ENCODE measurements around the gene TMEM185B.

The TMEM185B gene

GRCh38 chr2:120269076-120269744, 46.0 kb upstream of the TMEM185B start:
- no peak for TF ChIP-seq CEBPB (IDR thresholded peaks at IDR 0.05)
- no peak for TF ChIP-seq YY1 (IDR thresholded peaks at IDR 0.05; ENCODE audit: low read depth)
- TF ChIP-seq, protein P1, sequence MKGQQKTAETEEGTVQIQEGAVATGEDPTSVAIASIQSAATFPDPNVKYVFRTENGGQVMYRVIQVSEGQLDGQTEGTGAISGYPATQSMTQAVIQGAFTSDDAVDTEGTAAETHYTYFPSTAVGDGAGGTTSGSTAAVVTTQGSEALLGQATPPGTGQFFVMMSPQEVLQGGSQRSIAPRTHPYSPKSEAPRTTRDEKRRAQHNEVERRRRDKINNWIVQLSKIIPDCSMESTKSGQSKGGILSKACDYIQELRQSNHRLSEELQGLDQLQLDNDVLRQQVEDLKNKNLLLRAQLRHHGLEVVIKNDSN (IDR thresholded peaks at IDR 0.05): no peak
- TF ChIP-seq MAX (IDR thresholded peaks at IDR 0.05): no peak
- TF ChIP-seq FOXM1 (IDR thresholded peaks at IDR 0.05; ENCODE audit: borderline replicate concordance, low read depth): no peak
- no peak for TF ChIP-seq EGR1 (IDR thresholded peaks at IDR 0.05)
- no peak for TF ChIP-seq NFIC (IDR thresholded peaks at IDR 0.05)
- TF ChIP-seq EP300 (IDR thresholded peaks at IDR 0.05; ENCODE audit: borderline replicate concordance): no peak
- TF ChIP-seq, protein P2, sequence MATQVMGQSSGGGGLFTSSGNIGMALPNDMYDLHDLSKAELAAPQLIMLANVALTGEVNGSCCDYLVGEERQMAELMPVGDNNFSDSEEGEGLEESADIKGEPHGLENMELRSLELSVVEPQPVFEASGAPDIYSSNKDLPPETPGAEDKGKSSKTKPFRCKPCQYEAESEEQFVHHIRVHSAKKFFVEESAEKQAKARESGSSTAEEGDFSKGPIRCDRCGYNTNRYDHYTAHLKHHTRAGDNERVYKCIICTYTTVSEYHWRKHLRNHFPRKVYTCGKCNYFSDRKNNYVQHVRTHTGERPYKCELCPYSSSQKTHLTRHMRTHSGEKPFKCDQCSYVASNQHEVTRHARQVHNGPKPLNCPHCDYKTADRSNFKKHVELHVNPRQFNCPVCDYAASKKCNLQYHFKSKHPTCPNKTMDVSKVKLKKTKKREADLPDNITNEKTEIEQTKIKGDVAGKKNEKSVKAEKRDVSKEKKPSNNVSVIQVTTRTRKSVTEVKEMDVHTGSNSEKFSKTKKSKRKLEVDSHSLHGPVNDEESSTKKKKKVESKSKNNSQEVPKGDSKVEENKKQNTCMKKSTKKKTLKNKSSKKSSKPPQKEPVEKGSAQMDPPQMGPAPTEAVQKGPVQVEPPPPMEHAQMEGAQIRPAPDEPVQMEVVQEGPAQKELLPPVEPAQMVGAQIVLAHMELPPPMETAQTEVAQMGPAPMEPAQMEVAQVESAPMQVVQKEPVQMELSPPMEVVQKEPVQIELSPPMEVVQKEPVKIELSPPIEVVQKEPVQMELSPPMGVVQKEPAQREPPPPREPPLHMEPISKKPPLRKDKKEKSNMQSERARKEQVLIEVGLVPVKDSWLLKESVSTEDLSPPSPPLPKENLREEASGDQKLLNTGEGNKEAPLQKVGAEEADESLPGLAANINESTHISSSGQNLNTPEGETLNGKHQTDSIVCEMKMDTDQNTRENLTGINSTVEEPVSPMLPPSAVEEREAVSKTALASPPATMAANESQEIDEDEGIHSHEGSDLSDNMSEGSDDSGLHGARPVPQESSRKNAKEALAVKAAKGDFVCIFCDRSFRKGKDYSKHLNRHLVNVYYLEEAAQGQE (IDR thresholded peaks at IDR 0.05; ENCODE audit: low read depth): no peak
- no peak for TF ChIP-seq TCF12 (IDR thresholded peaks at IDR 0.05; ENCODE audit: low read depth)
- no peak for TF ChIP-seq TEAD4 (IDR thresholded peaks at IDR 0.05)
- TF ChIP-seq CREB1 (IDR thresholded peaks at IDR 0.05; ENCODE audit: low read depth): no peak
- no peak for TF ChIP-seq TAF1 (IDR thresholded peaks at IDR 0.05; ENCODE audit: low read depth)
- no peak for TF ChIP-seq RAD21 (IDR thresholded peaks at IDR 0.05; ENCODE audit: low read depth)

DNA sequence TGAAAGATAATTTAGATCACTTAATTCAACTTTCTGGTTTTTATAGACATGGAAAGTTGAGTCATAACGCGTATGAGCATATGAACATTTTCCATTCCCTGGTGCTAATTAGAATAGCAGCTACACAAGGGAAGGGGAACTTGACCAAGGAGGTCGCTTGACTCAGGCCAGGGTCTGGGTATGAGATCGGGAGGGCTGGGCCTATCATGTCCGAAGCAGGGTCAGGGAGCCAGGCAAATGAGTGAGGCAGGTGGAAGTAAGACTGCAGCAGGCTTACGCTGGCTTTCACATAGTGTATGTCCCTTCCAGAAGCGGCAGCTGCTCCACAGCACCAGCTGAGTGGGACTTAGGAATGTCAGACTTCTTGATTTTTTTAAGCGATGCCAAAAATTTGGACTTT, 44.1 kb upstream of the TMEM185B start:
- TF ChIP-seq ZBTB7A (IDR thresholded peaks at IDR 0.05; ENCODE audit: low read depth): no peak
- TF ChIP-seq NFIC (IDR thresholded peaks at IDR 0.05): no peak
- no peak for TF ChIP-seq CREB1 (IDR thresholded peaks at IDR 0.05; ENCODE audit: low read depth)
- TF ChIP-seq TCF12 (IDR thresholded peaks at IDR 0.05; ENCODE audit: low read depth): no peak
- no peak for TF ChIP-seq TEAD4 (IDR thresholded peaks at IDR 0.05)
- TF ChIP-seq, protein P1 (IDR thresholded peaks at IDR 0.05): no peak
- TF ChIP-seq, protein P2 (IDR thresholded peaks at IDR 0.05; ENCODE audit: low read depth): no peak
- no peak for TF ChIP-seq TAF1 (IDR thresholded peaks at IDR 0.05; ENCODE audit: low read depth)
- TF ChIP-seq EP300 (IDR thresholded peaks at IDR 0.05; ENCODE audit: borderline replicate concordance): no peak
- TF ChIP-seq CEBPB (IDR thresholded peaks at IDR 0.05): no peak
- TF ChIP-seq EGR1 (IDR thresholded peaks at IDR 0.05): no peak
- TF ChIP-seq MAX (IDR thresholded peaks at IDR 0.05): no peak
- TF ChIP-seq RAD21 (IDR thresholded peaks at IDR 0.05; ENCODE audit: low read depth): no peak
- no peak for TF ChIP-seq FOXM1 (IDR thresholded peaks at IDR 0.05; ENCODE audit: borderline replicate concordance, low read depth)
- no peak for TF ChIP-seq YY1 (IDR thresholded peaks at IDR 0.05; ENCODE audit: low read depth)

DNA sequence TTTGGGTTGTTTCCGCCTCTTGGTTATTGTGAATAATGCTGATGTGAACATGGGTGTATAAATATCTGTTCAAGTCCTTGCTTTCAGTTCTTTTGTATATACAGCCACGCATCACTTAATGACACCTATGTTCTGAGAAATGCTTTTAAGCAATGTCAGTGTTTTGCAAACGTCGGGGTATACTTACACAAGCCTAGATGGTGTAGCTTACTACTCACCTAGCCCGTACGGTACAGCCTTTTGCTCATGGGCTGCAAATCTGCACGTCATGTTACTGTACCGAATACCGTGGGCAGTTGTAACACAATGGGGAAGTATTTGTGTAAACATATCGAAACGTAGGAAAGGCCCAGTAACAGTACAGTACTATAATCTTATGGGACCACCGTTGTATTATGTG, 41.8 kb upstream of the TMEM185B start:
- TF ChIP-seq MAX (IDR thresholded peaks at IDR 0.05) (no peak), FOXM1 (IDR thresholded peaks at IDR 0.05; ENCODE audit: borderline replicate concordance, low read depth) (no peak), CREB1 (IDR thresholded peaks at IDR 0.05; ENCODE audit: low read depth) (no peak), TEAD4 (IDR thresholded peaks at IDR 0.05) (no peak), EP300 (IDR thresholded peaks at IDR 0.05; ENCODE audit: borderline replicate concordance) (no peak), TAF1 (IDR thresholded peaks at IDR 0.05; ENCODE audit: low read depth) (no peak), TCF12 (IDR thresholded peaks at IDR 0.05; ENCODE audit: low read depth) (no peak)

DNA sequence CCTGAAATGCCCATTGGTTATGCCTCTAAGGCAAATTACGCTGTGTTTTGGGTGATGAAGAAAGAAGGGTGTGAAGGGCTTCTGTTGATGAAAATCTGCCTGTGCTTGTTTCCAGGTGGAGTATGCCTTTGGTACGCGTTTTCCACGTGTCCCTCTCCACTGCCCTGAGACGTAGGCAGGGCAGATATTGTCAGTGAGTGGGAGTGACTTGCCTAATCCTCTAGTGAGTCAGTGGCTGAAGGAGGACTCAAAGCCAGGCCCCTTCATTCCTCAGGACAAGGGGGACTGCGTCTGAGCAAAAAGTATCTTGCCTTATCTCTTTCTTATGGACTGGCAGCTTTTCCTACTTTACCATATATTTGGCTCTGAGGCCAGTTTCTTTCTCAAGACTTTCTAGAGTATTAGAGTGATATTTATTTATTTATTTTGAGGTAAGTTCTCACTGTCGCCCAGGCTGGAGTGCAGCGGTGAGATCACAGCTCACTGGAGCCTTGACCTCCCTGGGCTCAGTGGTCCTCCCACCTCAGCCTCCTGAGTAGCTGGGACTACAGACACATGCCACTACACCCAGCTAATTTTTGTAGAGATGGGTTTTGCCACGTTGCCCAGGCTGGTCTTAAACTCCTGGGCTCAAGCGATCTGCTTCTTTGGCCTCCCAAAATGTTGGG, 39.7 kb upstream of the TMEM185B start:
- no peak for TF ChIP-seq TEAD4 (IDR thresholded peaks at IDR 0.05)
- no peak for TF ChIP-seq FOXM1 (IDR thresholded peaks at IDR 0.05; ENCODE audit: borderline replicate concordance, low read depth)
- no peak for TF ChIP-seq TCF12 (IDR thresholded peaks at IDR 0.05; ENCODE audit: low read depth)
- TF ChIP-seq ZBTB7A (IDR thresholded peaks at IDR 0.05; ENCODE audit: low read depth): no peak
- no peak for TF ChIP-seq NFIC (IDR thresholded peaks at IDR 0.05)
- TF ChIP-seq YY1 (IDR thresholded peaks at IDR 0.05; ENCODE audit: low read depth): no peak
- TF ChIP-seq EGR1 (IDR thresholded peaks at IDR 0.05): no peak
- no peak for TF ChIP-seq EP300 (IDR thresholded peaks at IDR 0.05; ENCODE audit: borderline replicate concordance)
- no peak for TF ChIP-seq MAX (IDR thresholded peaks at IDR 0.05)
- no peak for TF ChIP-seq RAD21 (IDR thresholded peaks at IDR 0.05; ENCODE audit: low read depth)
- TF ChIP-seq CEBPB (IDR thresholded peaks at IDR 0.05): no peak
- TF ChIP-seq, protein P1 (IDR thresholded peaks at IDR 0.05): no peak
- no peak for TF ChIP-seq CREB1 (IDR thresholded peaks at IDR 0.05; ENCODE audit: low read depth)

All from Ishikawa (cell line).